HepG2 (cell line): ENCODE measurements around the gene XAF1. TPM values are rescaled to one million over a fixed set of nuclear protein-coding genes. Genes with fewer than 3 reads are reported as not detected.

Experiments used
- ADNP ChIP-seq: sonication (generic); formaldehyde crosslinking; IDR thresholded peaks from 2 replicates; pipeline ENCODE4 v1.4.0; 2020; ENCODE audit warnings: missing genetic modification reagents
- ATRX ChIP-seq: sonication (generic); formaldehyde crosslinking; IDR thresholded peaks from 2 replicates; pipeline ENCODE4 v1.4.0; 2020; ENCODE audit warnings: missing genetic modification reagents, borderline replicate concordance
- BRD4 ChIP-seq: sonication (generic); formaldehyde crosslinking; IDR thresholded peaks from 2 replicates; pipeline ENCODE4 v1.4.0; 2020; ENCODE audit warnings: missing genetic modification reagents
- CCAR2 ChIP-seq: fragments of 200-400 bp; formaldehyde crosslinking; optimal IDR thresholded peaks from 2 replicates; pipeline ENCODE3; 2018; ENCODE audit warnings: low read depth, mild to moderate bottlenecking, low read length, moderate library complexity
- GABPB1 ChIP-seq: IDR thresholded peaks from 2 replicates; pipeline ENCODE4 v1.6.1; 2016; ENCODE audit warnings: mild to moderate bottlenecking, missing genetic modification reagents, moderate library complexity, missing compliant biosample characterization
- HCFC1 ChIP-seq: fragments of 150-350 bp; IDR thresholded peaks from 2 replicates; pipeline ENCODE4 v1.6.1; 2014; ENCODE audit warnings: low read depth, low read length
- ISL2 ChIP-seq: sonication (generic); formaldehyde crosslinking; IDR thresholded peaks from 2 replicates; pipeline ENCODE4 v1.5.0; 2020; ENCODE audit warnings: missing genetic modification reagents
- NFE2L2 ChIP-seq: fragments of 150-350 bp; IDR thresholded peaks from 2 replicates; pipeline ENCODE4 v1.6.1; 2014; ENCODE audit warnings: low read length
- POLR2G ChIP-seq: fragments of 200-400 bp; formaldehyde crosslinking; IDR thresholded peaks from 2 replicates; pipeline ENCODE4 v1.6.1; 2018; ENCODE audit warnings: mild to moderate bottlenecking, low read depth, low read length, moderate library complexity
- SAFB2 ChIP-seq: sonication (generic); formaldehyde crosslinking; IDR thresholded peaks from 2 replicates; pipeline ENCODE4 v1.5.1; 2020; ENCODE audit warnings: missing genetic modification reagents, low read depth, mild to moderate bottlenecking, borderline replicate concordance
- TEAD3 ChIP-seq: optimal IDR thresholded peaks from 2 replicates; pipeline ENCODE3; 2016; ENCODE audit warnings: borderline replicate concordance
- TOPORS ChIP-seq: sonication (generic); formaldehyde crosslinking; IDR thresholded peaks from 2 replicates; pipeline ENCODE4 v1.8.0; 2023; ENCODE audit warnings: mild to moderate bottlenecking, missing genetic modification reagents
- ZBTB1 ChIP-seq: sonication (generic); formaldehyde crosslinking; IDR thresholded peaks from 2 replicates; pipeline ENCODE4 v1.4.0; 2020; ENCODE audit warnings: missing genetic modification reagents, borderline replicate concordance
- ZMYM4 ChIP-seq: sonication (generic); formaldehyde crosslinking; IDR thresholded peaks from 2 replicates; pipeline ENCODE4 v1.8.1; 2023; ENCODE audit warnings: mild to moderate bottlenecking, missing genetic modification reagents
- ZNF143 ChIP-seq: sonication (generic); formaldehyde crosslinking; IDR thresholded peaks from 2 replicates; pipeline ENCODE4 v1.4.0; 2020; ENCODE audit warnings: missing genetic modification reagents
- ZNF235 ChIP-seq: sonication (generic); formaldehyde crosslinking; IDR thresholded peaks from 2 replicates; pipeline ENCODE4 v1.8.1; 2023; ENCODE audit warnings: mild to moderate bottlenecking, missing genetic modification reagents, borderline replicate concordance
- ZNF367 ChIP-seq: sonication (generic); formaldehyde crosslinking; IDR thresholded peaks from 2 replicates; pipeline ENCODE4 v1.4.0; 2020; ENCODE audit warnings: missing genetic modification reagents, borderline replicate concordance
- ZNF687 ChIP-seq: sonication (generic); formaldehyde crosslinking; IDR thresholded peaks from 2 replicates; pipeline ENCODE4 v1.5.1; 2020; ENCODE audit warnings: mild to moderate bottlenecking, missing genetic modification reagents, moderate library complexity
- ZNF780A ChIP-seq: sonication (generic); formaldehyde crosslinking; IDR thresholded peaks from 2 replicates; pipeline ENCODE4 v1.8.0; 2022; ENCODE audit warnings: mild to moderate bottlenecking, missing genetic modification reagents, moderate library complexity
- ZXDC ChIP-seq: sonication (generic); formaldehyde crosslinking; IDR thresholded peaks from 2 replicates; pipeline ENCODE4 v1.5.0; 2020; ENCODE audit warnings: mild to moderate bottlenecking, missing genetic modification reagents
- polyA plus RNA-seq, 8 experiments: library from polyadenylated mRNA; depleted of rRNA in 3 of 8; stranded (reverse) in 7 of 8; unstranded in 1 of 8; fragments of >200 nt; fragmentation: Illumina TruSeq in 4 of 8; extraction: Trizol in 4 of 8; gene quantifications; 2 replicates each; pipeline versions ENCODE4 v1.2.1 to v1.2.3, GENCODE V29; 2011 to 2016; ENCODE audit warnings: low read depth in 4 of 8, missing spikeins in 1 of 8, mixed read lengths in 1 of 8; ENCODE audit not compliant: insufficient read depth in 1 of 8
- total RNA-seq, 5 experiments: library from RNA; depleted of rRNA; stranded (reverse); fragments of >200 nt; fragmentation: Illumina TruSeq; extraction: Trizol; gene quantifications; 2 replicates each; pipeline ENCODE4 v1.2.3, GENCODE V29; 2016; ENCODE audit warnings: low read depth in 1 of 5
- TF ChIP-seq, protein P1 (sequence below): IDR thresholded peaks from 2 replicates; pipeline ENCODE4 v1.6.1; 2018; ENCODE audit warnings: missing genetic modification reagents, mild to moderate bottlenecking, missing compliant biosample characterization
- TF ChIP-seq, protein P2 (sequence below): sonication (generic); formaldehyde crosslinking; IDR thresholded peaks from 2 replicates; pipeline ENCODE4 v1.5.0; 2020; ENCODE audit warnings: missing genetic modification reagents
- TF ChIP-seq, protein P3 (sequence below): sonication (generic); formaldehyde crosslinking; IDR thresholded peaks from 2 replicates; pipeline ENCODE4 v1.4.0; 2020; ENCODE audit warnings: missing genetic modification reagents

Gene XAF1
- total and polyA plus RNA-seq, 2 of the 13 experiments (the other 11 are each of a cell fraction or from before 2014, with no cell fraction given), result 1.2 to 2.4 TPM

DNA sequence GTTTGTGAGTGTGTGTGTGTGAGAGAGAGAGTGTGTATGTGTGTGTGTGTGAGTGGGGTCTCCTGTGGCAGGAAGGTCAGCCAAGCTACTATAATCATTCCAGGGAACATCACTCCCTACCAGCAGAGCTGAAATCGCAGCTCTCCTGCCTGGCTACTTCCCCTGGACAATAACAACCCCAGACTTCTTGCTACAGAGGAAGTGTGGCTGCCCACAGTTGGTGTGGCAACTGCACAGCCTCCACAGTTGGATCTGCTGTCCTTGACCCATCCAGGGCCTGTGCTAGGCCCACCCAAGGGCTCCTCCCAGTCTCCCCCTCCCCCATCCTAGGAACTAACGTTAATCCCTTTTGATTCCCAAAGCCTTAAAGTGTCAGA lies 44.2 kb upstream of the XAF1 start (continued):
- TF ChIP-seq ZXDC (CRISPR knock-in tag) (no peak), CCAR2 (no peak), TEAD3 (CRISPR knock-in tag) (no peak), ZNF143 (CRISPR knock-in tag) (0 out of 2 replicates have a peak, but pooled peaks have one; percentile 21), SAFB2 (CRISPR knock-in tag) (no peak), ZBTB1 (no peak), BRD4 (CRISPR knock-in tag) (0 out of 2 replicates have a peak, but pooled peaks have one; percentile 44), ATRX (CRISPR knock-in tag) (no peak), ZNF687 (CRISPR knock-in tag) (no peak), ZMYM4 (CRISPR knock-in tag) (0 out of 2 replicates have a peak, but pooled peaks have one; percentile 35), NFE2L2 (no peak), TOPORS (no peak), ZNF367 (0 out of 2 replicates have a peak, but pooled peaks have one; percentile 40), ISL2 (CRISPR knock-in tag) (no peak), ZNF780A (CRISPR knock-in tag) (no peak), HCFC1 (no peak), GABPB1 (CRISPR knock-in tag) (peak; percentile 3; the same call in 1 of the 2 replicates), ZNF235 (CRISPR knock-in tag) (no peak), ADNP (CRISPR knock-in tag) (no peak), POLR2G (peak; percentile 14; the same call in 1 of the 2 replicates)
- TF ChIP-seq, protein P1, sequence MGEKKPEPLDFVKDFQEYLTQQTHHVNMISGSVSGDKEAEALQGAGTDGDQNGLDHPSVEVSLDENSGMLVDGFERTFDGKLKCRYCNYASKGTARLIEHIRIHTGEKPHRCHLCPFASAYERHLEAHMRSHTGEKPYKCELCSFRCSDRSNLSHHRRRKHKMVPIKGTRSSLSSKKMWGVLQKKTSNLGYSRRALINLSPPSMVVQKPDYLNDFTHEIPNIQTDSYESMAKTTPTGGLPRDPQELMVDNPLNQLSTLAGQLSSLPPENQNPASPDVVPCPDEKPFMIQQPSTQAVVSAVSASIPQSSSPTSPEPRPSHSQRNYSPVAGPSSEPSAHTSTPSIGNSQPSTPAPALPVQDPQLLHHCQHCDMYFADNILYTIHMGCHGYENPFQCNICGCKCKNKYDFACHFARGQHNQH, result peak; percentile 41; the same call in 1 of the 2 replicates
- TF ChIP-seq, protein P2, sequence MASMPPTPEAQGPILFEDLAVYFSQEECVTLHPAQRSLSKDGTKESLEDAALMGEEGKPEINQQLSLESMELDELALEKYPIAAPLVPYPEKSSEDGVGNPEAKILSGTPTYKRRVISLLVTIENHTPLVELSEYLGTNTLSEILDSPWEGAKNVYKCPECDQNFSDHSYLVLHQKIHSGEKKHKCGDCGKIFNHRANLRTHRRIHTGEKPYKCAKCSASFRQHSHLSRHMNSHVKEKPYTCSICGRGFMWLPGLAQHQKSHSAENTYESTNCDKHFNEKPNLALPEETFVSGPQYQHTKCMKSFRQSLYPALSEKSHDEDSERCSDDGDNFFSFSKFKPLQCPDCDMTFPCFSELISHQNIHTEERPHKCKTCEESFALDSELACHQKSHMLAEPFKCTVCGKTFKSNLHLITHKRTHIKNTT (CRISPR knock-in tag), result no peak
- TF ChIP-seq, protein P3, sequence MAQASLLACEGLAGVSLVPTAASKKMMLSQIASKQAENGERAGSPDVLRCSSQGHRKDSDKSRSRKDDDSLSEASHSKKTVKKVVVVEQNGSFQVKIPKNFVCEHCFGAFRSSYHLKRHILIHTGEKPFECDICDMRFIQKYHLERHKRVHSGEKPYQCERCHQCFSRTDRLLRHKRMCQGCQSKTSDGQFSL, result no peak
